HuH-7.5 (cell line): Measurements from ENCODE around the gene SRSF9.
"Not testable (repeated sequence)": the region's sequence is repeated elsewhere in the genome, so short reads cannot be mapped to it uniquely, and the experiment has no call there.

ENCODE experiments used
- DNase-seq: peaks from one replicate; pipeline ENCODE4 v3.0.0; 2011; ENCODE audit warnings: low spot score

SRSF9 gene

DNA sequence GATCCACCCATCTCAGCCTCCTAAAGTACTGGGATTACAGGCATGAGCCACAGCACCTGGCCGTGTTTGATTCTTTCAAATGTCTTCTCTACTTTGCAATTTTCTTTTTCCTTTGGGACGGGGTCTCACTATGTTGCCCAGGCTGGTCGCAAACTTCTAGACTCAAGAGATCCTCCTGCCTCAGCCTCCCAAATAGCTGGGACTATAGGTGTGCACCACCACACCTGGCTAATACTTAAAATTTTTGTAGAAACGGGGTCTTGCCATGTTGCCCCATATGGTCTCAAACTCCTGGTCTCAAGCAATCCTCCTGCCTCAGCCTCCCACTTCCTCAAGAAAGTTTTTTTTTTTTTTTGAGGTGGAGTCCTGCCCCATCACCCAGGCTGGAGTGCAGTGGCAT is 21.6 kb downstream of the SRSF9 start:
- no peak for DNase-seq

DNA sequence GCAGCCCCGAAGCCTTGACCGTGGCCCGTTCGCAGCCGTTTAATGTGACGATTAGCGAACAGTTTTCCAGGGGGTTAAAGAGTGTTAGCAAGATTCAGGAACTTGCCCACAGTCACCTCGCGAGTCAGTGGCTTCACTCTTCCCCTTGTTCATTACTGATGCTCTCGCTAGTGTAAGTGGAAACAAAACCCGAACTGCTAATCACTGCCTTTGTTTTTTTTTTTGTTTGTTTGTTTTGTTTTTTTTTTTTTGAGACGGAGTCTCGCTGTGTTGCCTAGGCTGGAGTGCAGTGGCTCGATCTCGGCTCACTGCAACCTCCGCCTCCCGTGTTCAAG is 22.7 kb downstream of the SRSF9 start:
- DNase-seq, result not testable (repeated sequence)

DNA sequence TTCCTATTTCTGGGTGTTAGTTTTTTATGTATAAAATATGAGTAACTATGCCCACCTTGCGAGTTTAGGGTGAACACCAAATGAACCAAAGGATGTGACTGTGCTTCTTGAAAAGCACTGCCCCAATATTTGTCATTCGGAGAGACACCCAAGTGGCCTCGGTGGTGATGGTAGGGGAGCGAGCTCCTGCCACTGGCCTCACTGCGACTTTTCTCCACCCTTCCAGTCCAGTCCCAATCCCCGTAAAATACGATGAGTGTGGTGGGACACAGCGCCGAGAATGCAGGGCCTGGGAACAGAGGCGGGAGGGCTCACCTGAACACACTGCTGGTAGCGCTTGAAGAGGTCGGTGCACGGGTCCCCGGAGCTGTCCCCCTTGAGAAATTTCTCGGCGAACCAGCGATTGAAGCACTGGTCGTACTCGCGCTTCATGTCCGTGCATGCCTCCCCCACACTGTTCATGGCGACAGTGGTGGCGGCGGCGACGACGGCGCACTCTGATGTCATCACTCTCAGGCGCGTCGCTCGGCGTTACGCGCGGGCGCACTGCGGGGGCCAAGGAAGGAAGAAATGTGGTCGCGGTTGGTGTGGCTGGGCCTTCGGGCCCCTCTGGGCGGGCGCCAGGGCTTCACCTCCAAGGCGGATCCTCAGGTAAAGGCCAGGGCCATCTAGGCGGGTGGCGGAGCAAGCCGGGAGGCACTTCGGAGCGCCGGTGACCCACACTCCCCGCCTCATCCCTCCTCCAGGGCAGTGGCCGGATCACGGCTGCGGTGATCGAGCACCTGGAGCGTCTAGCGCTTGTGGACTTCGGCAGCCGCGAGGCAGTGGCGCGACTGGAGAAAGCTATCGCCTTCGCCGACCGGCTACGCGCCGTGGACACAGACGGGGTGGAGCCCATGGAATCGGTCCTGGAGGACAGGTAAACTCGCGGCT is 23.4 kb downstream of the SRSF9 start, which contains the start of the genes GATC and TRIAP1:
GATC (plus strand) TSS at position 534 of the 933 bp plus-strand sequence; CDS start at position 571, 37 bp downstream.
TRIAP1 (minus strand) TSS at position 474 of the 933 bp plus-strand sequence; CDS start at position 462, 12 bp downstream.
- DNase-seq, result peak; percentile 34

DNA sequence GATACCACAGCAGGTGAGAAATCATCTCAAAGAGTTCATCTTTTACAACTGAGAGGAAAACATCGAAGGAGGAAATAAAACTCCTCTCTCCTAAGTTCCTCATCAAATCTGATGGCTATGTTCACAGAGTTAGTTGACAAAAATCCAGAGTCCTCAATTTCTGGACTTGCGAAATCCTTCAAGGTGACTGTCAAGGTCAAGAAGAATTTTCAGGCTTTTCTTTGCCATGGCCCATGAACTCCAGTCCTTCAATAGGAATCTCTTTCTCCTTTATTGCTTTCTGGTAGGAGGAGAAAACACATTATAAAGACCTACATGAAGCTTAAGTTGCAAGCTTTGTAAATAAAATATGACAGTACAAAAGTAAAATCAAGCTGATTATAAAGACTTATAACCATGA is 24.9 kb downstream of the SRSF9 start:
- DNase-seq, result no peak

DNA sequence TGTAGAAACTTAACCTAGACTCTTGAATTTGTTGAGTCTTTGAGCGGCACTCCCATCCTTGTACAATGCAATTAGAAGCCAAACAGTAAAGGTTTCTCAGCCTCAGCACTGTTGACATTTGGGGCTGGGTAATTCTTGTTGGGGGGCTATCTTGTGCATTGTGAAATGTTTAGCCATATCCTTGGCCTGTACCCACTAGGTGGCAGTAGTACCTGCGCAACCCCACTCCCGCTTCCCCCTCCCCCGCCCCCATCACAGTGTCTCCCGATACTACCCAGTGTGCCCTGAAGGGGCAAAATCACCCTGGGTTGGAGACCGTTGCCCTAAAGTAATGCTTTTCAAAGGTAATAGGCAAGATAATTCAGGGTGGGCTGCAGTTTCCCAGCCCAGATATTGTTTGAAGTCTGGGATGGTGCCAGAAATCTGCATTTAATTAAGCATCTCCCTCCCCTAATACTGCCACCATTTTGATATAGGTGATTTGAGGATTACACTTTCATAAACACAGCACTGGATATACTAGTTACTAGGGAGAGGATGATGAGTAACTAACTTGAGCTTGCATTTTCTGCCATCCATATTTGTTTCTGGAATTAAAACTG is 29.8 kb downstream of the SRSF9 start:
- peak; percentile 58 for DNase-seq

DNA sequence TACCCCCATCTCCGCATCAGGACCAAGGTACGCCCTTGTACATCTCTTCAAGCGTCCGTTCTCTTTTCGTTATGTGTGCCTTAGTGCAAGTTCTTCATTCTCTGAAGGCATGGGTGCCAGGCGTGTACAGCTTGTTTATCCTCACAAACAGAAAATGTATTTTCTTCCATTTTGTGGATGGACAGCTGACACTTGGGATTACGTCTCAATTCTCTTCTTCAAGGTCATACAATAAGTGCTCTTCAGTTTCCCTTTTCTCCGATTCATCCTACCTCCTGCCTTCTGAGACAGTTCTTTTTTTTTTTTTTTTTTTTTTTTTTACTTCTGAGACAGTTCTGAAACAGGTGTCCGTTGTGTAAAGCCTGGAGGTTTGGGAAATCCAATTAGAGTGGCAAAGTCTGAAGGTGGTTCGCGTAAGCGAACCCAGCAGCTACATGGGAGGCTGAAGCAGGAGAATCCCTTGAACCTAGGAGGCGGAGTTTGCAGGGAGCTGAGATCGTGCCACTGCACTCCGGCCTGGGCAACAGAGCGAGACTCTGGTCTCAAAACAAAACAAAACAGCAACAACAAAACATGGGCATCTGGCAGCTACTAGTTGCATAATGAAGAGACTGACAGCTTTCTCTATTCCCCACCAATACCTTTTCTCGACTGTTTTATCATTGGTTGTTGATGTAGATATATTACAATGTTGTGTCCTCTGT is 30.9 kb downstream of the SRSF9 start:
- no peak for DNase-seq

DNA sequence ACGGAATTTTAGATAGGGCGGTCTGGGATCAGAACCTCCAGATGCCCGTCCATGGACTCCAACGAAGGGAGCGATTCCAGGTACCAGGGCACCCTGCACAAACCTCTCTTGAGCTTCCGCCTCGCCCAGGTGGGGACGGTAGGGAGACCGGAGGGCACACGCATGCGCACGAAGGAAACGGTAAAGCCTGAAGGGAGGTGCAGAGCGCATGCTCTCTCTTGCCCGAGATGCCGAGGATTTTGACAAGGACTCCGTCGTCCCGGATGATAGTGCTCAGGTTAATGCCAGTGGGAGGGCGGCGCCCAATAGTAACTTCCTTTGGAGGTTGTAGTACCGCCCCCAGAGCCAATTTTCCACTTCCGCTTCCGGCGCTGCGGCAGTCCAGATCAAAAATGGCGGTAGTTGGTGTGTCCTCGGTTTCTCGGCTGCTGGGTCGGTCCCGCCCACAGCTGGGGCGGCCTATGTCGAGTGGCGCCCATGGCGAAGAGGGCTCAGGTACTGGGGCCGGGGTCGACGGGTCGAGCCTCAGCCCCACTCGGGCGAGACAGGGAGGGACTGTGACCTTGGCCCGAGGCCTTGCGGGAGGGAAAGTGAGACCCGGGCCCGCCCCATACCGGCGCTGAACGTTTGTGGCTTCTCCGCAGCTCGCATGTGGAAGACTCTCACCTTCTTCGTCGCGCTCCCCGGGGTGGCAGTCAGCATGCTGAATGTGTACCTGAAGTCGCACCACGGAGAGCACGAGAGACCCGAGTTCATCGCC is 31.6 kb downstream of the SRSF9 start, which contains the start of gene COX6A1:
COX6A1 (plus strand) TSS at position 379 of the 760 bp plus-strand sequence; CDS start at position 393, 14 bp downstream.
- peak; percentile 92 for DNase-seq

DNA sequence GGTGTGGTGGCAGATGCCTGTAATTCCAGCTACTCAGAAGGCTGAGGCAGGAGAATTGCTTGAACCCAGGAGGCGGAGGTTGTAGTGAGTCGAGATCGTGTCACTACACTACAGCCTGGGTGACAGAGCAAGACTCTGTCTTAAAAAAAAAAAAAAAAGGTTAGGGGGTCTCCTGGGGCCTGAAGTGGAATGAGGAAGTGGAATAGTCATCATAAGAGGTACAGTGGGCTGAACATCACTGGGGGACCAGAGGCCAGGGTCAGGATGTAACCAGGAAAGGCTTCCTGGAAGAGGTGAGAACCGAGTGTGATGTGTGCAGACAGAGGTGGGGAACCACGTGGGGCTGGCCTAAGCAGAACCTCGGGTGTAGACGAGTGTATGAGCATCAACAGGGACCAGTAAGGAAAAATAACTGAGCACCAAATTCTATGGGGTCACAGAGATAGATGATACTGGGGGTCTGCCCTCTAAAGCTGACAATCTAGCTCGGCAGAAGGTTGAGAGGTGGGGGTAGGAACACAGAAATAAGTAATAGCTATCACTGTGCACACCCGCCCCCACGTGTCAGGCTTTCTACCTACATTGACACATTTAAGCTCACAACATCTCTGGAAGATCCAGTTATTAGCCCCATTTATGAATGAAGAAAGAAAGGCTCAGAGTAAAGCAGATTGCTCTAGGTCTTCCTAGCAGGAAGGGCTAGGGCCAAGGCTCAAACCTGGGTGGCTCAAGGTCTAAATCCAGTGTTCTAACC is 36.6 kb downstream of the SRSF9 start:
- no peak for DNase-seq

DNA sequence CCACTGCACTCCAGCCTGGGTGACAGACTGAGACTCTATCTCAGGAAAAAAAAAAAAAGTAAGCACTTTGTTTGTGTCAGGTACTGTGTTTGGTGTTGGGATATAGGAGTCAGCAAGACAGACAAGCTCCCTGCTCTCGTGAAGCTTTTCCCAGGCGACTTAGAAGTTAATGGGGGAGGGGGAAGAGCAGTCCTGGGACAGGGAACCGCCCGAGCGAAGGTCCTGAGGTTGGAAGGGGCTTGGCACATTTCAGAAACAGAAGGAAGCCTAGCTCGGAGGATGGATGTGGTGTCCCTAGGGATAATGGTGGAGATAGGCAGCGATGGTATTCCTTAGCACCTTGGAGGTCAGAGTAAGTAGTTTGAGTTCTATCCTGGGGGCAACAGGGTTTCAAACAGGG is 40.2 kb downstream of the SRSF9 start:
- DNase-seq, result no peak

DNA sequence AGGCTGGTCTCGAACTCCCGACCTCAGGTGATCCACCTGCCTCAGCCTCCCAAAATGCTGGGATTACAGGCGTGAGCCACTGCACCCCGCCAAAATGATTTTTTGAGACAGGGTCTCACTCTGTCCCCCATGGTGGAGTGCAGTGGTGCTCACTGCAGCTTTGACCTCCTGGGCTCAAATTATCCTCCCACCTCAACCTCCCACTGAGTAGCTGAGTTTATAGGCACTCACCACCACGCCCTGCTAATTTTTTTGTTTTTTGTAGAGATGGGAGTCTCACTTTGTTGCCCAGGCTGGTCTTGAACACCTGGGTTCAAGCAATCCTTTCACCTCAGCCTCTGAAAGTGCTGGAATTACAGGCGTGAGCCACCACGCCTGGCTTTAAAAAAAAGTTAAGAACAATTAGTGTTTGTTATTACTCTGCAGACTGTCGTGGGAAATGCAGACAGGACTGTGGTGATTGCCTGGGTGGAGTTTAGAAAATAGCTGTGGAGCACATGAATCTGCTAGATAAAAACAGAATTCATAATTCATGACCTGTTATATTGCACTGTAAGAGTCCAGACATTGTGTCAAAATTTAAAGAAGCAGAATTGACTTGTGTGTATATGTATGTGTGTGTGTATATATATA is 40.8 kb downstream of the SRSF9 start:
- DNase-seq, result no peak

DNA sequence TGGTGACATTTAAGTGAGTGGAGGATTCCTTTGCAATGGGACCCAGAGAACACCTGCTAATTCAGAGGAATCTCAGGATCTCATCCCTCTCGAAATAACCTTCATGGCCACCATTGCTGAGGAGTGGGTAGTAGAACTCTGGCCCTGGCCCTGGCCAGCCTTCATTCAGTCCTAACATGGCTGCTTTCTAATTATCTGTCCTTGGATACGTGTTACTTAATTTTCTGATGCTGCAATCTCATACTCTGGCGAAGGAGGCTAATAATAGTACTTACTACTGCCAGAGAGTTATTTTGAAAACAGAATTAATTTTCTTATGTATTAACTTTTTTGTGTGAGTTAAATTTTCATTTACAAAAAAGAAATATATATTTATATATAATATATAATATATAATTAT is 43.8 kb downstream of the SRSF9 start:
- DNase-seq, result no peak

DNA sequence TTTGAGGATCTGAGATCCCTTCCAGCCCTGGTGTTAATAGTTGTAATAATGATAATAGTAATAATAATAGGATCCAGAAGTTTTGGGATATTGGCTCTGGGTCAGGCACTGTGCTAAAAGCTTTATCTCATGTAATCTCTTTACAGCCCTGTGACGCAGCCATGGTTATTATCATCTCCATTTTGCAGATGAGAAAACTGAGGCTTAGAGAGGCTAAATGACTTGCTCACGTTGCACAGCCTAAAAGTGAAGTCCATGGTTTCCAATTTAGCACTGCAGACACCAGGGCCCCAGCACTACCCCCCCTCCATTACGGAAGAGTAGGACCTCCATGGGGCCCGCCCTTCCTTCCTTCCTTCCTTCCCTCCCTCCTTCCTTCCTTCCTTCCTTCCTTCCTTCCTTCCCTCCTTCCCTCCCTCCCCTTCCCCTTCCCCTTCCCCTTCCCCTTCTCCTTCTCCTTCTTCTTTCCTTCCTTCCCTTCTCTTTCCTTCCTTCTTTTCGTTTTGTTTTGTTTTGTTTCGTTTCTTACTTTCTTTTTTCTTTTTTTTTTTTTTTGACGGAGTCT is 46.6 kb downstream of the SRSF9 start:
- no peak for DNase-seq

DNA sequence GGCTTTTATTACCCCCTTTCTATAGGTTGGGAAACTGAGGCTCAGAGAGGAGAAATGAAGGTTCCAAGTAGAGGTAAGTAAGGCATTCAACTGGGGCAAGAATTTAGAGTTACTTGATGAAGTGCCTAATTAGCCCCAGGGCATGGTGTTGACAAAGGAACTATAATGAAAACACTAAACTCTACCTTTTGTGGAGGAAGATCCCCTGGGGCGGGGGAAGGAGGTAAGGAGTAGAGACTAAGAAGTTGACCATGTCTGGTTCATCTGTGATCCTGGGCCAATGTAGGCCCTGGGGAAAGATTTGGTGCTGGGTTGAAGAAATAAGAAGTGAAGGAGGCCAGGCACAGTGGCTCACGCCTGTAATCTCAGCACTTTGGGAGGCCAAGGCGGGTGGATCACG is 47.8 kb downstream of the SRSF9 start:
- no peak for DNase-seq

DNA sequence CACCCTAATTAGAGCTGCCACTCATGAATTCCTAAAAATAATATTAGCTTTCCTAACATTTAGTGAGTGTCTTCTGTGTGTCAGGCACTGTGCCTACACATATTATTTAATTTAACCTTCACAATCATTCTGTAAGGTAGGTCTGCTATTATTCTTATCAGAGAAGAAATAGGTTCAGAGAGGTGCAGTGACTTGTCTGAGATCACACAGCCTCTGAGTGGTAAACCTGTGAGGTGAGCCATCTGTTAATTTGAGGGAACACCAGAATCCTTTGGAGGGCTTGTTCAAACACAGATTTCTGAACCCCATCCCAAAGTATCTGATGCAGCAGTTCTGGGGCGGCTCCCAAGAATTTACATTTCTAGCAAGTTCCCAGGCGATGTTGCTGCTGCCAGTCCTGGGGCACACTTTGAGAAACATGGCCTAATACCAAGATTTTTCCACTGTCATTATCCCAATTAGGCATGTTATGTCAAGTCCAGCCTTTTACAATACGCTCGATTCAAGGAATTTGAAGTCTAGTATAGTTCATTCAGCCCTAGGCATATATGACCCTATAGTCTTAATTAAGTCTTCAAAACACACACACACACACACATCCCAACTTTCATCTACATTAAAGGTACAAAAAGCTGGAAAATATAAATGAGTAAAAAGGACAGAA is 51.5 kb downstream of the SRSF9 start:
- no peak for DNase-seq

DNA sequence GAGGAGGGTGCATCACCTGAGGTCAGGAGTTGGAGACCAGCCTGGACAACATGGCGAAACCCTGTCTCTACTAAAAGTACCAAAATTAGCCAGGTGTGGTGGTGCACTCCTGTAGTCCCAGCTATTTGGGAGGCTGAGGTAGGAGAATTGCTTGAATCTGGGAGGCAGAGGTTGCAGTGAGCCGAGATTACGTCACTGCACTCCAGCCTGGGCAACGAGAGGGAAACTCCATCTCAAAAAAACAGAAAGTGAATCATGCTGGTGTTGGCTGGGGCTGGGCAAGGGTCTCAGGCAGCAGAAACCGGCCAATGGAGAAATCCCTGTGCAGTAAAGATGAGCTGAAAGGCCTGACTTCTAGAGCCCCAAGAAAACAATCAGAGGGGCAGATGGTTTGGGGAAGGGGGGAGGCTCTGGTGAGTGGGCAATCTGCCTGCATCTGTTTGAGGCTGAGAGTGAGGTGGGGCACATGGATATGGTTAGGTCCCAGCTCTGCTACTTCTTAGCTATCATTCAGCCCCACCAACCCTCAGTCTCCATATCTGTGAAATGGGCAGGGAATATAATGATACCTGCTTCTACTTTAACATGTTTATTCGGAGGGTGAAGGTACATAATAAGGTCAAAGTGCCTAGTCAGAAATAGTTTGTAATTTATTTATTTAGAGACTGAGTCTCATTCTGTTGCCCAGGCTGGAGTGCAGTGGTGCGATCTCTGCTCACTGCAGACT is 52.9 kb downstream of the SRSF9 start:
- no peak for DNase-seq

DNA sequence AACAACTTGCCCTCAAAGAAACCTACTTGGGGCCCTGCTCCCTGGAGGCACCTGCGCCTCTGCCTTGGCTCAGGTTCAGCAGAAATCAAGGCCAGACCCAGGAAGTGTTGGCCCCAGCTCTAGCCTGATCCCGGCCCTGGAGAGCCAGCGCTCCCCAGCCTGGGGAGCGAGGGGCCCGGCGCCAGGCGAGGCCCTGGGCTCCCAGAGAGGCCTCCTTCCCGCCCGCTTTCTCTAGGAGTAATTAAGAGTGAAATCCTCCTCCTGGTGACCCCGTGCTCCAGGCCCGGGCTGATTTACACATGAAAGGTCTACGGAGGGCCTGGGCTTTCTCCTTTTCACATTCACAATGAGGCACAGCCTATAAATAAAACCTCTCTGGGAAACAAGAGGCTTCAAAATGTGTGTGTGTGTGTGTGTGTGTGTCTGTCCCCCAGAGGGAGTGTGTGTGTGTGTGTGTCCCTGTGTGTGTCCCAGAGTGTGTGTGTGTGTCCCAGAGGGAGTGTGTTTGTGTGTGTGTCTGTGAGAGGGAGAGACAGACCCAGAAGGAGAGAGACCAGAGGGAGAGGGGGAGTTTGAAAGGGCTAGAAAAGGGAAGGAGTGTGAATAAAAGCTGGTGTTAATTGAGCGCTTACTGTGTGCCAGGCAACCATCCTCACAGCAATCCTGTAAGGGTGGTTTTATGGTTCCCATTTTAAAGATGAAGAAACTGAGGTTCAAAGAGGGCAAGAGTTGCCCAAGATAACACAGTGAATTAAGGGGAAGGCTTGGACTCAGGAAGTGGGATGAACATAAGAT is 55.5 kb downstream of the SRSF9 start:
- no peak for DNase-seq

DNA sequence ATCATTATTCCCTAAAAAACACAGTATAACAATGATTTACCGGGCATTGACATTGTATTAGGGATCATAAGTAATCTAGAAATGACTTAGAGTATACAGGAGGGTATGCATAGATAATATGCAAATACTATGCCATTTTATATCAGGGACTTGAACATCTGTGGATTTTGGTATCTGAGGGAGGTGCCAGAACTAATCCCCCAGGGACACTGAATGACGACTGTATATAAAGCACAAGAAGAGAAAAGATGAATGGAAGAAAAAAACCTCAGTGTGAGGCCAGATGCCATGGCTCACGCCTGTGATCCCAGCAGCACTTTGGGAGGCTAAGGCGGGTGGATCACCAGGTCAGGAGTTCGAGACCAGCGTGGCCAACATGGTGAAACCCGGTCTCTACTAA is 57.1 kb downstream of the SRSF9 start:
- no peak for DNase-seq
